ENCODE measurements around the gene TRIM37. TPM values are rescaled to one million over a fixed set of nuclear protein-coding genes. Genes with fewer than 3 reads are reported as not detected.

TRIM37 gene
- polyA plus RNA-seq, 2 donors: 4.1 to 6.1 TPM

- Histone ChIP-seq H3K27me3 (ENCODE audit: control insufficient read depth in 1 of 2, insufficient read depth in 2 of 2, low read length in 2 of 2) (no peaks in the 10 kb centered on the region), H3K36me3 (ENCODE audit: control insufficient read depth in 2 of 2, insufficient read depth in 2 of 2, low read length in 1 of 2) (no peaks in the 10 kb centered on the region), H3K9me3 (ENCODE audit: control insufficient read depth in 2 of 2, insufficient read depth in 1 of 2, low read depth in 1 of 2, low read length in 1 of 2) (no peaks in the 10 kb centered on the region), H3K4me1 (ENCODE audit: control insufficient read depth in 2 of 2, insufficient read depth in 2 of 2, low read length in 1 of 2) (no peaks in the 10 kb centered on the region), H3K4me3 (ENCODE audit: low read depth in 1 of 2, low read length in 2 of 2) (no peak overlapping the region), H3K27ac (ENCODE audit: low read depth in 2 of 2, low read length in 1 of 2) (no peak overlapping the region)
- WGBS, 2 donors: 68 to 70% methylated on average over 10 of the region's 10 CpGs
Measured at GRCh38 chr17:59001158-59001814, 105.4 kb downstream of the TRIM37 start.

GRCh38 chr17:59000022-59000421, 106.7 kb downstream of the TRIM37 start:
- WGBS, 2 donors: 91 to 95% methylated on average over 1 of the region's 1 CpG

GRCh38 chr17:58999500-58999899, 107.2 kb downstream of the TRIM37 start:
- Histone ChIP-seq H3K4me3 (ENCODE audit: low read depth in 1 of 2, low read length in 2 of 2) (no peak overlapping the region), H3K9me3 (ENCODE audit: control insufficient read depth in 2 of 2, insufficient read depth in 1 of 2, low read depth in 1 of 2, low read length in 1 of 2) (no peaks in the 10 kb centered on the region), H3K4me1 (ENCODE audit: control insufficient read depth in 2 of 2, insufficient read depth in 2 of 2, low read length in 1 of 2) (no peaks in the 10 kb centered on the region), H3K36me3 (ENCODE audit: control insufficient read depth in 2 of 2, insufficient read depth in 2 of 2, low read length in 1 of 2) (no peaks in the 10 kb centered on the region), H3K27ac (ENCODE audit: low read depth in 2 of 2, low read length in 1 of 2) (no peak overlapping the region), H3K27me3 (ENCODE audit: control insufficient read depth in 1 of 2, insufficient read depth in 2 of 2, low read length in 2 of 2) (no peaks in the 10 kb centered on the region)
- 97 to 100% methylated on average over 1 of the region's 1 CpG for WGBS, 2 donors

More at GRCh38 chr17:59000022-59000421, 106.7 kb downstream of the TRIM37 start:
- Histone ChIP-seq H3K9me3 (ENCODE audit: control insufficient read depth in 2 of 2, insufficient read depth in 1 of 2, low read depth in 1 of 2, low read length in 1 of 2) (no peaks in the 10 kb centered on the region), H3K4me1 (ENCODE audit: control insufficient read depth in 2 of 2, insufficient read depth in 2 of 2, low read length in 1 of 2) (no peaks in the 10 kb centered on the region), H3K27me3 (ENCODE audit: control insufficient read depth in 1 of 2, insufficient read depth in 2 of 2, low read length in 2 of 2) (no peaks in the 10 kb centered on the region), H3K36me3 (ENCODE audit: control insufficient read depth in 2 of 2, insufficient read depth in 2 of 2, low read length in 1 of 2) (no peaks in the 10 kb centered on the region), H3K27ac (ENCODE audit: low read depth in 2 of 2, low read length in 1 of 2) (no peak overlapping the region), H3K4me3 (ENCODE audit: low read depth in 1 of 2, low read length in 2 of 2) (no peak overlapping the region)

- Histone ChIP-seq H3K36me3 (ENCODE audit: control insufficient read depth in 2 of 2, insufficient read depth in 2 of 2, low read length in 1 of 2) (no peaks in the 10 kb centered on the region), H3K4me3 (ENCODE audit: low read depth in 1 of 2, low read length in 2 of 2) (no peak overlapping the region)
- 62 to 65% methylated on average over 4 of the region's 4 CpGs for whole genome bisulfite sequencing, 2 donors
Measured at GRCh38 chr17:58998871-58999270, 107.8 kb downstream of the TRIM37 start.

GRCh38 chr17:58997756-58998553, 108.7 kb downstream of the TRIM37 start:
- no peaks in the 10 kb centered on the region for H3K36me3 ChIP-seq (ENCODE audit: control insufficient read depth in 2 of 2, insufficient read depth in 2 of 2, low read length in 1 of 2)
- 72 to 81% methylated on average over 7 of the region's 7 CpGs for WGBS, 2 donors
- no peaks in the 10 kb centered on the region for H3K9me3 ChIP-seq (ENCODE audit: control insufficient read depth in 2 of 2, insufficient read depth in 1 of 2, low read depth in 1 of 2, low read length in 1 of 2)
- H3K4me1 ChIP-seq (ENCODE audit: control insufficient read depth in 2 of 2, insufficient read depth in 2 of 2, low read length in 1 of 2): no peaks in the 10 kb centered on the region
- no peak overlapping the region for H3K4me3 ChIP-seq (ENCODE audit: low read depth in 1 of 2, low read length in 2 of 2)
- no peak overlapping the region for H3K27ac ChIP-seq (ENCODE audit: low read depth in 2 of 2, low read length in 1 of 2)
- no peaks in the 10 kb centered on the region for H3K27me3 ChIP-seq (ENCODE audit: control insufficient read depth in 1 of 2, insufficient read depth in 2 of 2, low read length in 2 of 2)

More at GRCh38 chr17:58998871-58999270, 107.8 kb downstream of the TRIM37 start:
- no peaks in the 10 kb centered on the region for H3K9me3 ChIP-seq (ENCODE audit: control insufficient read depth in 2 of 2, insufficient read depth in 1 of 2, low read depth in 1 of 2, low read length in 1 of 2)
- H3K4me1 ChIP-seq (ENCODE audit: control insufficient read depth in 2 of 2, insufficient read depth in 2 of 2, low read length in 1 of 2): no peaks in the 10 kb centered on the region
- H3K27ac ChIP-seq (ENCODE audit: low read depth in 2 of 2, low read length in 1 of 2): no peak overlapping the region
- H3K27me3 ChIP-seq (ENCODE audit: control insufficient read depth in 1 of 2, insufficient read depth in 2 of 2, low read length in 2 of 2): no peaks in the 10 kb centered on the region

GRCh38 chr17:58996968-58997367, 109.7 kb downstream of the TRIM37 start:
- Histone ChIP-seq H3K36me3 (ENCODE audit: control insufficient read depth in 2 of 2, insufficient read depth in 2 of 2, low read length in 1 of 2) (no peaks in the 10 kb centered on the region), H3K27ac (ENCODE audit: low read depth in 2 of 2, low read length in 1 of 2) (no peak overlapping the region), H3K4me3 (ENCODE audit: low read depth in 1 of 2, low read length in 2 of 2) (no peak overlapping the region), H3K4me1 (ENCODE audit: control insufficient read depth in 2 of 2, insufficient read depth in 2 of 2, low read length in 1 of 2) (no peaks in the 10 kb centered on the region), H3K27me3 (ENCODE audit: control insufficient read depth in 1 of 2, insufficient read depth in 2 of 2, low read length in 2 of 2) (no peaks in the 10 kb centered on the region), H3K9me3 (ENCODE audit: control insufficient read depth in 2 of 2, insufficient read depth in 1 of 2, low read depth in 1 of 2, low read length in 1 of 2) (no peaks in the 10 kb centered on the region)
- 83 to 87% methylated on average over 4 of the region's 4 CpGs for WGBS, 2 donors

GRCh38 chr17:58995247-58995940, 111.3 kb downstream of the TRIM37 start:
- H3K4me3 ChIP-seq (ENCODE audit: low read depth in 1 of 2, low read length in 2 of 2): no peak overlapping the region
- no peaks in the 10 kb centered on the region for H3K27me3 ChIP-seq (ENCODE audit: control insufficient read depth in 1 of 2, insufficient read depth in 2 of 2, low read length in 2 of 2)
- 96 to 97% methylated on average over 7 of the region's 7 CpGs for WGBS, 2 donors
- H3K9me3 ChIP-seq (ENCODE audit: control insufficient read depth in 2 of 2, insufficient read depth in 1 of 2, low read depth in 1 of 2, low read length in 1 of 2): no peaks in the 10 kb centered on the region
- H3K4me1 ChIP-seq (ENCODE audit: control insufficient read depth in 2 of 2, insufficient read depth in 2 of 2, low read length in 1 of 2): no peaks in the 10 kb centered on the region
- H3K27ac ChIP-seq (ENCODE audit: low read depth in 2 of 2, low read length in 1 of 2): no peak overlapping the region
- H3K36me3 ChIP-seq (ENCODE audit: control insufficient read depth in 2 of 2, insufficient read depth in 2 of 2, low read length in 1 of 2): peaks cover 0 to 1% of the 10 kb centered on the region in 2 donors

- Histone ChIP-seq H3K27me3 (ENCODE audit: control insufficient read depth in 1 of 2, insufficient read depth in 2 of 2, low read length in 2 of 2) (no peaks in the 10 kb centered on the region), H3K27ac (ENCODE audit: low read depth in 2 of 2, low read length in 1 of 2) (no peak overlapping the region), H3K36me3 (ENCODE audit: control insufficient read depth in 2 of 2, insufficient read depth in 2 of 2, low read length in 1 of 2) (peaks cover 0 to 1% of the 10 kb centered on the region in 2 donors), H3K4me3 (ENCODE audit: low read depth in 1 of 2, low read length in 2 of 2) (no peak overlapping the region), H3K4me1 (ENCODE audit: control insufficient read depth in 2 of 2, insufficient read depth in 2 of 2, low read length in 1 of 2) (no peaks in the 10 kb centered on the region), H3K9me3 (ENCODE audit: control insufficient read depth in 2 of 2, insufficient read depth in 1 of 2, low read depth in 1 of 2, low read length in 1 of 2) (no peaks in the 10 kb centered on the region)
- 80 to 83% methylated on average over 5 of the region's 5 CpGs for WGBS, 2 donors
Measured at GRCh38 chr17:58993311-58993710, 113.4 kb downstream of the TRIM37 start.

GRCh38 chr17:58991718-58992331, 114.9 kb downstream of the TRIM37 start:
- Histone ChIP-seq H3K27ac (ENCODE audit: low read depth in 2 of 2, low read length in 1 of 2) (no peak overlapping the region), H3K4me3 (ENCODE audit: low read depth in 1 of 2, low read length in 2 of 2) (no peak overlapping the region), H3K27me3 (ENCODE audit: control insufficient read depth in 1 of 2, insufficient read depth in 2 of 2, low read length in 2 of 2) (no peaks in the 10 kb centered on the region), H3K4me1 (ENCODE audit: control insufficient read depth in 2 of 2, insufficient read depth in 2 of 2, low read length in 1 of 2) (no peaks in the 10 kb centered on the region), H3K36me3 (ENCODE audit: control insufficient read depth in 2 of 2, insufficient read depth in 2 of 2, low read length in 1 of 2) (peaks cover 0 to 1% of the 10 kb centered on the region in 2 donors), H3K9me3 (ENCODE audit: control insufficient read depth in 2 of 2, insufficient read depth in 1 of 2, low read depth in 1 of 2, low read length in 1 of 2) (no peaks in the 10 kb centered on the region)
- WGBS, 2 donors: 69 to 82% methylated on average over 4 of the region's 4 CpGs
